K562 (cell line): ENCODE data around the gene SLC4A2. TPM values are rescaled to one million over a fixed set of nuclear protein-coding genes. Genes with fewer than 3 reads are reported as not detected.

Experiments
- CTBP1 ChIP-seq: fragments of 450-650 bp; IDR thresholded peaks from 2 replicates; pipeline ENCODE4 v1.6.1; 2016; ENCODE audit warnings: borderline replicate concordance
- CTCFL ChIP-seq: IDR thresholded peaks from 2 replicates; pipeline ENCODE4 v1.6.1; 2011; ENCODE audit warnings: borderline replicate concordance, low read depth, mild to moderate bottlenecking, moderate library complexity, low read length; ENCODE audit not compliant: insufficient read depth, poor library complexity, severe bottlenecking
- GTF3C2 ChIP-seq: IDR thresholded peaks from 3 replicates; pipeline ENCODE4 v1.6.1; 2011; ENCODE audit warnings: borderline replicate concordance, mild to moderate bottlenecking, moderate library complexity; ENCODE audit not compliant: insufficient read length; ENCODE audit errors: extremely low read depth
- JUN ChIP-seq, 2 experiments: sonication (generic) in 1 of 2; formaldehyde crosslinking in 1 of 2; IDR thresholded peaks; 2 replicates each; pipeline versions ENCODE4 v1.6.1 to v1.8.0; 2012 to 2022; ENCODE audit warnings: borderline replicate concordance in 2 of 2, mild to moderate bottlenecking in 2 of 2, improper control_type of control experiment in 1 of 2, low read depth in 1 of 2, low read length in 1 of 2, missing genetic modification reagents in 1 of 2
- NR1H2 ChIP-seq: sonication (generic); formaldehyde crosslinking; IDR thresholded peaks from 2 replicates; pipeline ENCODE4 v1.4.0; 2020; ENCODE audit warnings: mild to moderate bottlenecking, missing genetic modification reagents
- PKNOX1 ChIP-seq: fragments of 450-650 bp; IDR thresholded peaks from 2 replicates; pipeline ENCODE4 v1.6.1; 2016
- SRSF7 ChIP-seq: fragments of 200-400 bp; formaldehyde crosslinking; optimal IDR thresholded peaks from 2 replicates; pipeline ENCODE3; 2017; ENCODE audit warnings: mild to moderate bottlenecking, low read depth, low read length
- XRCC4 ChIP-seq: IDR thresholded peaks from one replicate; pipeline ENCODE4 v1.6.1; 2011; ENCODE audit not compliant: insufficient read depth, insufficient read length; ENCODE audit errors: extremely low read depth
- ZKSCAN3 ChIP-seq: fragments of 250-450 bp; sonication (Bioruptor Pico); IDR thresholded peaks from 2 replicates; pipeline ENCODE4 v1.4.0; 2020
- ZNF133 ChIP-seq: fragments of 250-450 bp; sonication (Bioruptor Pico); IDR thresholded peaks from 2 replicates; pipeline ENCODE4 v1.4.0; 2020; ENCODE audit warnings: mild to moderate bottlenecking
- ZNF174 ChIP-seq: fragments of 250-450 bp; sonication (Bioruptor Pico); IDR thresholded peaks from 2 replicates; pipeline ENCODE4 v1.4.0; 2020; ENCODE audit warnings: mild to moderate bottlenecking
- ZNF324 ChIP-seq: fragments of 250-450 bp; sonication (Bioruptor Pico); IDR thresholded peaks from 2 replicates; pipeline ENCODE4 v1.4.0; 2020; ENCODE audit warnings: mild to moderate bottlenecking
- ZNF707 ChIP-seq: fragments of 250-450 bp; sonication (Bioruptor Pico); conservative IDR thresholded peaks from 2 replicates; pipeline ENCODE4 v1.8.0; 2022; ENCODE audit warnings: inconsistent platforms, mild to moderate bottlenecking, moderate library complexity
- ZNF717 ChIP-seq: fragments of 250-450 bp; sonication (Bioruptor Pico); IDR thresholded peaks from 2 replicates; pipeline ENCODE4 v1.5.0; 2021
- polyA plus RNA-seq, 8 experiments: library from polyadenylated mRNA; depleted of rRNA in 4 of 8; stranded (reverse) in 5 of 8; unstranded in 3 of 8; fragments of >200 nt; fragmentation: Nextera tagmentation in 2 of 8; fragmentation: Illumina TruSeq in 1 of 8; extraction: Ambion mirVana in 2 of 8; extraction: Trizol in 1 of 8; gene quantifications; 2 replicates each; pipeline versions ENCODE4 v1.2.1 to v1.2.3, GENCODE V29; 2011 to 2014; ENCODE audit warnings: inconsistent platforms in 1 of 8, missing spikeins in 1 of 8
- total RNA-seq, 7 experiments: library from RNA; depleted of rRNA in 6 of 7; stranded (reverse); fragments of >200 nt in 6 of 7; fragmentation: Illumina TruSeq in 2 of 7; extraction: Trizol in 2 of 7; gene quantifications; 2 replicates each; pipeline versions ENCODE4 v1.2.1 to v1.2.3, GENCODE V29; 2011 to 2021; ENCODE audit warnings: low replicate concordance in 1 of 7

Gene SLC4A2
- total and polyA plus RNA-seq, 9 of the 15 experiments (the other 6 are each of a cell fraction or from before 2014, with no cell fraction given), result 11.4 to 375 (median 130) TPM

- TF ChIP-seq ZNF133 (CRISPR knock-in tag), result no peak
- TF ChIP-seq CTBP1, result peak; percentile 98
- TF ChIP-seq SRSF7, result no peak
- TF ChIP-seq XRCC4, result no peak
- no peak for TF ChIP-seq ZNF174 (CRISPR knock-in tag)
- TF ChIP-seq ZNF324 (CRISPR knock-in tag), result no peak
- no peak for TF ChIP-seq CTCFL
- TF ChIP-seq JUN (IDR thresholded peaks at IDR 0.05; ENCODE audit: borderline replicate concordance, low read depth, low read length), result peak; percentile 99
- peak; percentile 91; the same call in 1 of the 2 replicates for TF ChIP-seq JUN (CRISPR knock-in tag; IDR thresholded peaks at IDR 0.05; ENCODE audit: borderline replicate concordance)
- no peak for TF ChIP-seq ZNF707 (CRISPR knock-in tag)
- TF ChIP-seq NR1H2 (CRISPR knock-in tag), result no peak
- no peak for TF ChIP-seq ZKSCAN3 (CRISPR knock-in tag)
- no peak for TF ChIP-seq GTF3C2
- TF ChIP-seq PKNOX1, result peak; percentile 87
- no peak for TF ChIP-seq ZNF717 (CRISPR knock-in tag)
These were observed 20.2 kb upstream of the SLC4A2 start (continued) for GRCh38 chr7:151038951-151039849.
